HUES48 (cell line): Measurements from ENCODE around the gene ZBED2.

Experiments
- H3K27ac ChIP-seq: one replicate; pipeline ENCODE4 v1.7.0; 2013; ENCODE audit warnings: low read depth, low read length, inconsistent platforms
- H3K27me3 ChIP-seq: 2 replicates; pipeline ENCODE4 v1.6.1; 2013; ENCODE audit warnings: mild to moderate bottlenecking, low read length; ENCODE audit not compliant: control insufficient read depth, insufficient read depth
- H3K36me3 ChIP-seq: 2 replicates; pipeline ENCODE4 v1.6.1; 2013; ENCODE audit warnings: low read length; ENCODE audit not compliant: control insufficient read depth, insufficient read depth
- H3K4me1 ChIP-seq: 2 replicates; pipeline ENCODE4 v1.6.1; 2013; ENCODE audit warnings: mild to moderate bottlenecking, low read length; ENCODE audit not compliant: control insufficient read depth, insufficient read depth
- H3K4me3 ChIP-seq: 2 replicates; pipeline ENCODE4 v1.5.1; 2013; ENCODE audit warnings: mild to moderate bottlenecking, low read depth, low read length
- H3K9ac ChIP-seq: 2 replicates; pipeline ENCODE4 v1.6.1; 2013; ENCODE audit warnings: mild to moderate bottlenecking, low read depth, low read length, moderate library complexity
- H3K9me3 ChIP-seq: 2 replicates; pipeline ENCODE4 v1.6.1; 2013; ENCODE audit warnings: low read length; ENCODE audit not compliant: control insufficient read depth, insufficient read depth

Gene ZBED2

GRCh38 chr3:111604119-111604518 is 9.0 kb upstream of the ZBED2 start:
- no peak overlapping the region for H3K9ac ChIP-seq
- no peak overlapping the region for H3K4me3 ChIP-seq
- no peaks in the 10 kb centered on the region for H3K4me1 ChIP-seq
- no peaks in the 10 kb centered on the region for H3K27me3 ChIP-seq
- no peak overlapping the region for H3K27ac ChIP-seq
- no peaks in the 10 kb centered on the region for H3K9me3 ChIP-seq
- no peaks in the 10 kb centered on the region for H3K36me3 ChIP-seq

- Histone ChIP-seq H3K4me1 (no peaks in the 10 kb centered on the region), H3K27me3 (no peaks in the 10 kb centered on the region), H3K9me3 (no peaks in the 10 kb centered on the region), H3K27ac (no peak overlapping the region), H3K36me3 (no peaks in the 10 kb centered on the region), H3K4me3 (no peak overlapping the region), H3K9ac (no peak overlapping the region)
Observed at GRCh38 chr3:111603679-111604078, 8.5 kb upstream of the ZBED2 start.

- Histone ChIP-seq H3K9ac (no peak overlapping the region), H3K4me3 (no peak overlapping the region), H3K36me3 (no peaks in the 10 kb centered on the region), H3K27me3 (no peaks in the 10 kb centered on the region), H3K4me1 (no peaks in the 10 kb centered on the region), H3K27ac (no peak overlapping the region), H3K9me3 (no peaks in the 10 kb centered on the region)
Observed at GRCh38 chr3:111601810-111602209, 6.7 kb upstream of the ZBED2 start.

GRCh38 chr3:111598552-111598951 is 3.4 kb upstream of the ZBED2 start:
- H3K9ac ChIP-seq = no peak overlapping the region
- H3K27me3 ChIP-seq = no peaks in the 10 kb centered on the region
- H3K4me1 ChIP-seq = no peaks in the 10 kb centered on the region
- H3K4me3 ChIP-seq = no peak overlapping the region
- H3K36me3 ChIP-seq = no peaks in the 10 kb centered on the region
- no peaks in the 10 kb centered on the region for H3K9me3 ChIP-seq
- H3K27ac ChIP-seq = no peak overlapping the region

GRCh38 chr3:111598139-111598538 is 3.0 kb upstream of the ZBED2 start:
- Histone ChIP-seq H3K9me3 (no peaks in the 10 kb centered on the region), H3K36me3 (no peaks in the 10 kb centered on the region), H3K27ac (no peak overlapping the region), H3K27me3 (no peaks in the 10 kb centered on the region), H3K4me3 (no peak overlapping the region), H3K4me1 (no peaks in the 10 kb centered on the region), H3K9ac (no peak overlapping the region)

GRCh38 chr3:111596328-111596727 is 1.2 kb upstream of the ZBED2 start:
- H3K4me1 ChIP-seq = no peaks in the 10 kb centered on the region
- H3K9ac ChIP-seq = no peak overlapping the region
- H3K9me3 ChIP-seq = no peaks in the 10 kb centered on the region

GRCh38 chr3:111594781-111595180 is 365 bp downstream of the ZBED2 start:
- no peak overlapping the region for H3K4me3 ChIP-seq
- no peaks in the 10 kb centered on the region for H3K27me3 ChIP-seq
- H3K4me1 ChIP-seq = no peaks in the 10 kb centered on the region
- H3K9ac ChIP-seq = no peak overlapping the region
- no peak overlapping the region for H3K27ac ChIP-seq
- H3K36me3 ChIP-seq = no peaks in the 10 kb centered on the region
- no peaks in the 10 kb centered on the region for H3K9me3 ChIP-seq

More at GRCh38 chr3:111596328-111596727, 1.2 kb upstream of the ZBED2 start:
- Histone ChIP-seq H3K4me3 (no peak overlapping the region), H3K36me3 (no peaks in the 10 kb centered on the region), H3K27ac (no peak overlapping the region), H3K27me3 (no peaks in the 10 kb centered on the region)

- no peak overlapping the region for H3K4me3 ChIP-seq
- H3K27ac ChIP-seq = no peak overlapping the region
- H3K27me3 ChIP-seq = no peaks in the 10 kb centered on the region
- no peaks in the 10 kb centered on the region for H3K36me3 ChIP-seq
- H3K9ac ChIP-seq = no peak overlapping the region
- no peaks in the 10 kb centered on the region for H3K4me1 ChIP-seq
- no peaks in the 10 kb centered on the region for H3K9me3 ChIP-seq
Observed at GRCh38 chr3:111594205-111594604, 941 bp downstream of the ZBED2 start.

GRCh38 chr3:111593666-111594065 is 1.5 kb downstream of the ZBED2 start:
- Histone ChIP-seq H3K9me3 (no peaks in the 10 kb centered on the region), H3K27ac (no peak overlapping the region), H3K36me3 (no peaks in the 10 kb centered on the region), H3K9ac (no peak overlapping the region), H3K4me1 (no peaks in the 10 kb centered on the region), H3K27me3 (no peaks in the 10 kb centered on the region), H3K4me3 (no peak overlapping the region)

- Histone ChIP-seq H3K9me3 (no peaks in the 10 kb centered on the region), H3K9ac (no peak overlapping the region), H3K36me3 (no peaks in the 10 kb centered on the region), H3K4me1 (no peaks in the 10 kb centered on the region), H3K27ac (no peak overlapping the region), H3K4me3 (no peak overlapping the region), H3K27me3 (no peaks in the 10 kb centered on the region)
Observed at GRCh38 chr3:111592936-111593335, 2.2 kb downstream of the ZBED2 start.

- Histone ChIP-seq H3K4me3 (no peak overlapping the region), H3K27ac (no peak overlapping the region), H3K4me1 (no peaks in the 10 kb centered on the region), H3K9me3 (no peaks in the 10 kb centered on the region), H3K36me3 (no peaks in the 10 kb centered on the region), H3K9ac (no peak overlapping the region), H3K27me3 (no peaks in the 10 kb centered on the region)
Observed at GRCh38 chr3:111592143-111592542, 3.0 kb downstream of the ZBED2 start.

GRCh38 chr3:111591555-111591954 is 3.6 kb downstream of the ZBED2 start:
- Histone ChIP-seq H3K36me3 (no peaks in the 10 kb centered on the region), H3K9me3 (no peaks in the 10 kb centered on the region), H3K9ac (no peak overlapping the region), H3K4me1 (no peaks in the 10 kb centered on the region), H3K27ac (no peak overlapping the region), H3K4me3 (no peak overlapping the region), H3K27me3 (no peaks in the 10 kb centered on the region)
